HG02763 (cell line): ENCODE data around the gene CD46.

Source experiments
- ATAC-seq: cut with Tn5 transposase; IDR thresholded peaks from one replicate; pipeline ENCODE4 v1.9.1; 2021; ENCODE audit warnings: mild to moderate bottlenecking, moderate library complexity; ENCODE audit not compliant: unreplicated experiment

Gene CD46

DNA sequence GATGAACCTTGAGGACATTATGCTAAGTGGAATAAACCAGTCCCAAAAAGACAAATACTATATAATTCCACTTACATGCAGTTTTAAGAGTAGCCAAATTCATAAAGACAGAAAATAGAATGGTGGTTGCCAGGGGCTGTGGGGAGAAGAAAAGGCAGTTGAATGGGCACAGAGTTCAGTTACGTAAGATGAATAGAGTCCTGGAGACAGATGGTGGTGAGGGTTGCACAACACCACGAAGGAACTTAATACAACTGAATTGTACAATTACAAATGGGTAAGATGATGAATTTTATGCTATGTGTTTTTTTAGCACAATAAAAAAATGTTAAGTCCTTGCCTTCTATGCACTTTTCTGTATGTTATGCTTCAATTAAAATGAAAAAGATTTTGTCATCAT, 92.5 kb downstream of the CD46 start:
- no peak for ATAC-seq
